CD8-positive, alpha-beta memory T cell (primary cell): Measurements from ENCODE around the gene CHP1. TPM values are rescaled to one million over a fixed set of nuclear protein-coding genes. Genes with fewer than 3 reads are reported as not detected.
A peak's percentile ranks its signal among the peaks of the same experiment; 100 is the strongest.

Experiments
- CTCF ChIA-PET: fragments of 350-600 bp; sonication (Branson Sonifier 250); formaldehyde crosslinking; loops from one replicate; lab custom pipeline; 2021; ENCODE audit warnings: antibody characterized with exemption; lab: Charles Lee
- POLR2A ChIA-PET: fragments of 350-600 bp; sonication (Branson Sonifier 250); formaldehyde crosslinking; loops from one replicate; lab custom pipeline; 2021; ENCODE audit warnings: antibody characterized with exemption; lab: Charles Lee
- DNase-seq, 5 donors: peaks; one replicate each; pipeline versions ENCODE4 v3.0.0 to v3.0.0-alpha.2; 2020 to 2022; ENCODE audit warnings: mixed read lengths in 1 of 5
- H3K27ac ChIP-seq: one replicate; pipeline ENCODE4 v1.7.0; 2013; ENCODE audit warnings: low read depth, mild to moderate bottlenecking, low read length, moderate library complexity
- H3K27me3 ChIP-seq: 2 replicates; pipeline ENCODE4 v1.7.0; 2013; ENCODE audit warnings: low read length, mild to moderate bottlenecking; ENCODE audit not compliant: insufficient read depth, poor library complexity, severe bottlenecking
- H3K36me3 ChIP-seq: 2 replicates; pipeline ENCODE4 v1.7.0; 2013; ENCODE audit warnings: mild to moderate bottlenecking, low read length, moderate library complexity; ENCODE audit not compliant: insufficient read depth
- H3K4me1 ChIP-seq: 2 replicates; pipeline ENCODE4 v1.7.0; 2013; ENCODE audit warnings: mild to moderate bottlenecking, low read length, moderate library complexity; ENCODE audit not compliant: insufficient read depth
- H3K4me3 ChIP-seq: 2 replicates; pipeline ENCODE4 v1.7.0; 2013; ENCODE audit warnings: mild to moderate bottlenecking, low read length
- H3K9me3 ChIP-seq: 2 replicates; pipeline ENCODE4 v1.7.0; 2013; ENCODE audit warnings: mild to moderate bottlenecking, low read length
- H3K27ac Mint-ChIP-seq, 8 donors: one replicate each; pipeline ENCODE4 v1.8.0; 2020 to 2021; ENCODE audit warnings: mixed read lengths in 8 of 8, mild to moderate bottlenecking in 6 of 8, inconsistent platforms in 3 of 8, moderate library complexity in 3 of 8
- H3K27me3 Mint-ChIP-seq, 2 donors: one replicate each; pipeline ENCODE4 v1.8.0; 2020 to 2021; ENCODE audit warnings: mixed read lengths in 2 of 2, mild to moderate bottlenecking in 1 of 2, moderate library complexity in 1 of 2
- H3K36me3 Mint-ChIP-seq, 3 donors: one replicate each; pipeline ENCODE4 v1.8.0; 2020 to 2021; ENCODE audit warnings: mixed read lengths in 3 of 3, inconsistent platforms in 1 of 3, mild to moderate bottlenecking in 1 of 3
- H3K4me1 Mint-ChIP-seq, 3 donors: one replicate each; pipeline ENCODE4 v1.8.0; 2020 to 2021; ENCODE audit warnings: mixed read lengths in 3 of 3, inconsistent platforms in 1 of 3, mild to moderate bottlenecking in 1 of 3
- H3K4me3 Mint-ChIP-seq, 7 donors: one replicate each; pipeline ENCODE4 v1.8.0; 2020 to 2021; ENCODE audit warnings: mixed read lengths in 7 of 7, mild to moderate bottlenecking in 6 of 7, moderate library complexity in 4 of 7, inconsistent platforms in 2 of 7
- H3K9me3 Mint-ChIP-seq, 5 donors: one replicate each; pipeline ENCODE4 v1.8.0; 2020 to 2022; ENCODE audit warnings: mixed read lengths in 5 of 5, mild to moderate bottlenecking in 3 of 5, moderate library complexity in 2 of 5, inconsistent platforms in 1 of 5
- polyA plus RNA-seq: library from polyadenylated mRNA; unstranded; fragments of 300-500 nt; fragmentation: Illumina TruSeq; gene quantifications from one replicate; pipeline ENCODE4 v1.2.3, GENCODE V29; 2021
- total RNA-seq, 2 experiments: library from RNA; stranded (reverse); gene quantifications; one replicate each; pipeline ENCODE4 v1.2.3, GENCODE V29; 2021

Gene CHP1
- total RNA-seq (10 to 100 TPM; 41.6 to 42.1 TPM), polyA plus RNA-seq (17.2 TPM)

- Histone ChIP-seq H3K9me3 (no peaks in the 10 kb centered on the region), H3K27me3 (no peaks in the 10 kb centered on the region), H3K27ac (peak within 1 kb of the TSS; percentile 84), H3K36me3 (no peaks in the 10 kb centered on the region), H3K4me1 (peaks cover 19% of the 10 kb centered on the region), H3K4me3 (peak within 1 kb of the TSS; percentile 84)
- ChIA-PET POLR2A (interaction anchor here (0.6 to 1.9 kb wide), 11 partner anchors 38 to 536 kb away, joined by 3 to 11 read pairs (median 3); partner anchors contain the start of genes INO80, NUSAP1, OIP5 and RAD51), CTCF (interaction anchor here (0.6 to 2.5 kb wide), 15 partner anchors 10 to 373 kb away, joined by 3 to 9 read pairs (median 4); partner anchors contain the start of genes INO80, NUSAP1, OIP5 and VPS18)
- Mint-ChIP-seq H3K9me3 (no peaks in the 10 kb centered on the region), H3K4me3 (peak within 1 kb of the TSS; percentile 88 to 96 (median 90)), H3K4me1 (peaks cover 26 to 49% (median 36%) of the 10 kb centered on the region in 3 donors), H3K27me3 (no peaks in the 10 kb centered on the region), H3K27ac (peak within 1 kb of the TSS; percentile 93 to 98 (median 94)), H3K36me3 (peaks cover 0 to 9% (median 0%) of the 10 kb centered on the region in 3 donors)
- DNase-seq: peak; percentile 92 to 96 (median 92)
Measured at GRCh38 chr15:41230650-41231421, at the start of gene CHP1, which contains the start of gene EXD1. Gene CHP1 (plus strand): TSS chr15:41231268. CDS start chr15:41231383, 115 bp downstream. Gene EXD1 (minus strand): TSS chr15:41230757. CDS start chr15:41226575, 4,182 bp downstream.

- H3K27ac Mint-ChIP-seq: no peak overlapping the region
- POLR2A ChIA-PET: no interaction called here
- H3K9me3 Mint-ChIP-seq: no peaks in the 10 kb centered on the region
- no peak for DNase-seq
- H3K27me3 ChIP-seq: no peaks in the 10 kb centered on the region
- H3K36me3 ChIP-seq: no peaks in the 10 kb centered on the region
- no peaks in the 10 kb centered on the region for H3K36me3 Mint-ChIP-seq
- no peaks in the 10 kb centered on the region for H3K4me1 Mint-ChIP-seq
- no peak overlapping the region for H3K4me3 Mint-ChIP-seq
- H3K9me3 ChIP-seq: no peaks in the 10 kb centered on the region
- no peak overlapping the region for H3K27ac ChIP-seq
- no peaks in the 10 kb centered on the region for H3K4me1 ChIP-seq
- peaks cover 0 to 7% of the 10 kb centered on the region in 2 donors for H3K27me3 Mint-ChIP-seq
- CTCF ChIA-PET: interaction anchor here (1.7 kb wide), 1 partner anchor 324 kb away, joined by 9 read pairs; no protein-coding TSS in a partner anchor
- no peak overlapping the region for H3K4me3 ChIP-seq
Measured at GRCh38 chr15:41182266-41182665, 48.8 kb upstream of the CHP1 start.

- Histone ChIP-seq H3K9me3 (no peaks in the 10 kb centered on the region), H3K27me3 (no peaks in the 10 kb centered on the region), H3K4me1 (no peaks in the 10 kb centered on the region), H3K4me3 (no peak overlapping the region), H3K36me3 (no peaks in the 10 kb centered on the region), H3K27ac (no peak overlapping the region)
- H3K27ac Mint-ChIP-seq: peak overlapping the region in 1 of 8 donors; percentile 52
- POLR2A ChIA-PET: no interaction called here
- no peaks in the 10 kb centered on the region for H3K4me1 Mint-ChIP-seq
- H3K9me3 Mint-ChIP-seq: no peaks in the 10 kb centered on the region
- no peaks in the 10 kb centered on the region for H3K36me3 Mint-ChIP-seq
- DNase-seq: no peak
- CTCF ChIA-PET: interaction anchor here (0.9 to 3.4 kb wide), 7 partner anchors 11 to 325 kb away, joined by 3 to 73 read pairs (median 4); partner anchors contain the start of gene CHP1
- no peak overlapping the region for H3K4me3 Mint-ChIP-seq
- H3K27me3 Mint-ChIP-seq: peaks cover 0 to 7% of the 10 kb centered on the region in 2 donors
Measured at GRCh38 chr15:41183581-41183980, 47.5 kb upstream of the CHP1 start.

GRCh38 chr15:41194444-41194843 lies 36.6 kb upstream of the CHP1 start:
- Histone ChIP-seq H3K9me3 (no peaks in the 10 kb centered on the region), H3K27me3 (no peaks in the 10 kb centered on the region), H3K4me3 (no peak overlapping the region), H3K27ac (no peak overlapping the region), H3K36me3 (no peaks in the 10 kb centered on the region), H3K4me1 (no peaks in the 10 kb centered on the region)
- CTCF ChIA-PET: no interaction called here
- no peaks in the 10 kb centered on the region for H3K36me3 Mint-ChIP-seq
- peaks cover 0 to 2% of the 10 kb centered on the region in 2 donors for H3K27me3 Mint-ChIP-seq
- DNase-seq: no peak
- no peak overlapping the region for H3K27ac Mint-ChIP-seq
- no peaks in the 10 kb centered on the region for H3K4me1 Mint-ChIP-seq
- no peaks in the 10 kb centered on the region for H3K9me3 Mint-ChIP-seq
- POLR2A ChIA-PET: no interaction called here
- H3K4me3 Mint-ChIP-seq: no peak overlapping the region

- H3K4me1 Mint-ChIP-seq: no peaks in the 10 kb centered on the region
- no peak for DNase-seq
- H3K4me1 ChIP-seq: no peaks in the 10 kb centered on the region
- no peaks in the 10 kb centered on the region for H3K9me3 Mint-ChIP-seq
- H3K27me3 ChIP-seq: no peaks in the 10 kb centered on the region
- CTCF ChIA-PET: no interaction called here
- peaks cover 0 to 4% of the 10 kb centered on the region in 2 donors for H3K27me3 Mint-ChIP-seq
- H3K36me3 Mint-ChIP-seq: no peaks in the 10 kb centered on the region
- no peak overlapping the region for H3K27ac ChIP-seq
- no peaks in the 10 kb centered on the region for H3K36me3 ChIP-seq
- H3K9me3 ChIP-seq: no peaks in the 10 kb centered on the region
- H3K27ac Mint-ChIP-seq: no peak overlapping the region
- no peak overlapping the region for H3K4me3 Mint-ChIP-seq
- no peak overlapping the region for H3K4me3 ChIP-seq
- POLR2A ChIA-PET: no interaction called here
Measured at GRCh38 chr15:41199470-41199869, 31.6 kb upstream of the CHP1 start.

GRCh38 chr15:41203395-41203794 lies 27.7 kb upstream of the CHP1 start:
- no peaks in the 10 kb centered on the region for H3K27me3 ChIP-seq
- no peaks in the 10 kb centered on the region for H3K36me3 ChIP-seq
- no peaks in the 10 kb centered on the region for H3K9me3 ChIP-seq
- POLR2A ChIA-PET: no interaction called here
- Mint-ChIP-seq H3K27me3 (peaks cover 4 to 5% of the 10 kb centered on the region in 2 donors), H3K9me3 (no peaks in the 10 kb centered on the region), H3K36me3 (no peaks in the 10 kb centered on the region), H3K27ac (no peak overlapping the region), H3K4me1 (no peaks in the 10 kb centered on the region), H3K4me3 (no peak overlapping the region)
- H3K4me3 ChIP-seq: no peak overlapping the region
- no peaks in the 10 kb centered on the region for H3K4me1 ChIP-seq
- no peak for DNase-seq
- CTCF ChIA-PET: no interaction called here
- H3K27ac ChIP-seq: no peak overlapping the region

GRCh38 chr15:41205315-41205714 lies 25.8 kb upstream of the CHP1 start:
- H3K4me1 Mint-ChIP-seq: no peaks in the 10 kb centered on the region

More at GRCh38 chr15:41205315-41205714, 25.8 kb upstream of the CHP1 start:
- ChIA-PET POLR2A (no interaction called here), CTCF (interaction anchor here (0.6 to 1.4 kb wide), 2 partner anchors 263 to 277 kb away, joined by 3 read pairs; no protein-coding TSS in a partner anchor)
- Histone ChIP-seq H3K27me3 (no peaks in the 10 kb centered on the region), H3K4me1 (no peaks in the 10 kb centered on the region), H3K9me3 (no peaks in the 10 kb centered on the region), H3K36me3 (no peaks in the 10 kb centered on the region), H3K4me3 (no peak overlapping the region), H3K27ac (no peak overlapping the region)
- Mint-ChIP-seq H3K4me3 (no peak overlapping the region), H3K27ac (no peak overlapping the region), H3K9me3 (no peaks in the 10 kb centered on the region), H3K36me3 (no peaks in the 10 kb centered on the region), H3K27me3 (peaks cover 5 to 8% of the 10 kb centered on the region in 2 donors)
- DNase-seq: no peak
